HG02588 (cell line): ENCODE measurements around the gene OR4Q3.
"Not testable (repeated sequence)": the region's sequence is repeated elsewhere in the genome, so short reads cannot be mapped to it uniquely, and the experiment has no call there.

ENCODE experiments used
- ATAC-seq: cut with Tn5 transposase; IDR thresholded peaks from one replicate; pipeline ENCODE4 v1.9.1; 2021; ENCODE audit warnings: mild to moderate bottlenecking, moderate library complexity; ENCODE audit not compliant: unreplicated experiment

The OR4Q3 gene

GRCh38 chr14:19743256-19743655 lies at the start of gene OR4Q3:
Gene OR4Q3, plus strand, starts transcription at chr14:19743571.
- no peak for ATAC-seq

- ATAC-seq, result no peak
These were observed 14.0 kb upstream of the OR4Q3 start for GRCh38 chr14:19729359-19729758.

- no peak for ATAC-seq
These were observed 13.6 kb upstream of the OR4Q3 start for GRCh38 chr14:19729763-19730162.

GRCh38 chr14:19733893-19734292 lies 9.5 kb upstream of the OR4Q3 start:
- ATAC-seq, result not testable (repeated sequence)

GRCh38 chr14:19752316-19752715 lies 8.9 kb downstream of the OR4Q3 start:
- not testable (repeated sequence) for ATAC-seq

GRCh38 chr14:19754172-19754571 lies 10.8 kb downstream of the OR4Q3 start:
- ATAC-seq, result no peak

- ATAC-seq, result not testable (repeated sequence)
These were observed 28.1 kb downstream of the OR4Q3 start for GRCh38 chr14:19771491-19771890.

- no peak for ATAC-seq
These were observed 28.6 kb downstream of the OR4Q3 start for GRCh38 chr14:19771895-19772430.

GRCh38 chr14:19772454-19772853 lies 29.1 kb downstream of the OR4Q3 start:
- not testable (repeated sequence) for ATAC-seq

GRCh38 chr14:19773204-19773603 lies 29.8 kb downstream of the OR4Q3 start, which contains the start of gene OR4M1:
Gene OR4M1, plus strand, starts transcription at chr14:19773504. Its CDS starts 6,819 bp downstream, at chr14:19780323.
- ATAC-seq, result not testable (repeated sequence)

GRCh38 chr14:19775587-19775986 lies 32.2 kb downstream of the OR4Q3 start:
- no peak for ATAC-seq

GRCh38 chr14:19785848-19786247 lies 42.5 kb downstream of the OR4Q3 start:
- ATAC-seq, result not testable (repeated sequence)

GRCh38 chr14:19787318-19787717 lies 43.9 kb downstream of the OR4Q3 start:
- ATAC-seq, result not testable (repeated sequence)

GRCh38 chr14:19788150-19788549 lies 44.8 kb downstream of the OR4Q3 start:
- not testable (repeated sequence) for ATAC-seq

GRCh38 chr14:19796520-19797108 lies 53.2 kb downstream of the OR4Q3 start:
- not testable (repeated sequence) for ATAC-seq
